Activated naive CD8-positive, alpha-beta T cell treated with anti-CD3 and anti-CD28 coated beads, Interleukin-2, amount 50 U/mL, for 16 hours (primary cell): Measurements from ENCODE around the gene MYL4.

Experiments used
- DNase-seq: peaks from one replicate; pipeline ENCODE4 v3.0.0-alpha.2; 2020; ENCODE audit warnings: low read depth, low spot score

The MYL4 gene

DNA sequence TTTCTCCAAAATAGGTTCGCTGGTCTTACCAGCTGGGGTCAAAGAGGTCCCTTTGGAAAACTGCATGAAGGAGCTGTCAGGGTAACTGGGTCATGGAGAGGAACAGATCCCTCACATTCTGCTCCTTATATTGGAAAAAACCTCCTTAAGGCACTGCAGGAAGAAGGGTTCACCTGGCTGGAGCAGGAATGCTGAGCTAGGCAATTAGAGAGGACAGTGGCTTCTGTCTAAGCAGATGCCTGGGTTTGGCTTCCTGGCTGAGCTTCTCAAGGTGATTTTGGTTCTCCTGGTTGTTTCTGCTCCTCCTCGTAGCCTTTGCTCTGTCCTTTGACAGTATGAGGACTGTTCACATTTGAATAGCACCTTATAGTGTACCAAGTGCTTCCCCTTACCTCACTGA, 64.1 kb downstream of the MYL4 start:
- DNase-seq: no peak
